Hair follicle dermal papilla cell (primary cell): ENCODE results near the gene HSPA5. TPM values are rescaled to one million over a fixed set of nuclear protein-coding genes. Genes with fewer than 3 reads are reported as not detected.

Experiments used
- small RNA-seq: library from RNA; depleted of rRNA; stranded (forward); fragments of <200 nt; gene quantifications from one replicate; pipeline ENCODE3, GENCODE V24; 2012
- total RNA-seq: library from RNA; depleted of rRNA; stranded (reverse); fragments of >200 nt; gene quantifications from 2 replicates; pipeline ENCODE4 v1.2.3, GENCODE V29; 2012

The HSPA5 gene
- 145 and 162 TPM in 2 replicates for total RNA-seq

GRCh38 chr9:125241000-125241862 is at the start of gene HSPA5:
TSS of gene HSPA5 (minus strand) at chr9:125241343. CDS start at chr9:125241126, 217 bp downstream.

GRCh38 chr9:125261501-125262293 is 20.6 kb upstream of the HSPA5 start, which contains the start of gene GAPVD1:
TSS of gene GAPVD1 (plus strand) at chr9:125261826. CDS start at chr9:125298922, 37,096 bp downstream.

GRCh38 chr9:125200216-125201047 is 40.7 kb downstream of the HSPA5 start, which contains the start of gene RABEPK:
TSS of gene RABEPK (plus strand) at chr9:125200542. CDS start at chr9:125203014, 2,472 bp downstream.

DNA sequence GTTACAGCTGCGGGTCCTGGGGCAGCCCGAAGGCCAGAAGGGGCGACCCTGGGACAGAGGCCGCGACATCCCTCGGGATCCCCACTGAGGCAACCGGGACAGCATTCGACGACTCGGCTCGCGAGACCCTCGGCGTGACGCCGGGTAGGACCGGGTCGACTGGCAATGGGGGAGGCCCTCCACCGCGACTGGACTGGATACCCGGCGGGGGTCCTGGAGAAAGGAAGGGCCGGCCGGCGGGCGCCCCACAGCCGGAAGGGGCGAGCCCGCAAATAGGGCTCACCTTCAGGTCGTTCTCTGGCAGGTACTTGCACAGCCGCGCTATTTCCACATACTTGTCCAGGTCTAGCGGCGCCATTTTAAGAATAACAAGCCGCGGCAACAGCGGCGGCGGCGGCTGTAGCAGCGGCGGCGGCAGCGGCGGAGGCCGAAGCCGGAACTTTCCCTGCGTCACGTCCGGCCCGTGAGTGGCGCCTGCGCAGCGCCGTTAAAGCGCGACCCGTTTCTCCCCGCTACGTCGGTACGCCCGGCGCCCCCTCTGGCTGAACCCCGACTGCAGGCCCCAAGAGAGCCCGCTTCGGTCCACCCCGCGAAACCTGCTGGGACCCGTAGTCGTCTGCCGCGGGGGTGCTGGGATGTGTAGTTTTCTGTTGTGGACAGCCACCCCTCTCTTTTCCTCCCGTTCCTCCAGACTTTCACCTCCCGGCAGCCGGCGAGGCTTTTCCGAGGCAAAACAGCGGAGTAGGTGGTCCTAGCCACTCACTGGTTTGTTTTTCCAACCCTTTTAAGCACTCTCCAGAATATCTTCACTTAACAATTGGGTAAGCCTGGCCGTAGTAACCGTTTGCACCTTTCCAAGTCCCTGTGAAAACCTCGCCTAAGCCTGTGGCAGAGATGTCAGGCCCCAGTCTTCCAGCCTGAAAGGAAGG is 51.5 kb downstream of the HSPA5 start, which contains the start of gene PPP6C:
TSS of gene PPP6C (minus strand) at position 443 of the 929 bp plus-strand sequence. CDS start at position 358, 85 bp downstream.

Small RNA genes lying within 50 kb of the gene (small RNA-seq; reads per million reads assigned to genes)
- not detected for gene AL354710.1

Other genes starting within 250 kb of the HSPA5 start
- 8.9 and 9.8 TPM in 2 replicates for gene SCAI, start 97.8 kb downstream of the HSPA5 start, total RNA-seq
- 25.3 and 26.7 TPM in 2 replicates for gene PPP6C, start 51.5 kb downstream of the HSPA5 start, total RNA-seq
- gene RABEPK, start 40.8 kb downstream of the HSPA5 start, total RNA-seq, result 28.4 and 32.7 TPM in 2 replicates
- 55.4 and 63.0 TPM in 2 replicates for gene GAPVD1, start 20.5 kb upstream of the HSPA5 start, total RNA-seq